K562 (cell line): ENCODE results near the gene AKAP13.

Experiments
- CREB1 ChIP-seq, 2 experiments: sonication (generic) in 1 of 2; formaldehyde crosslinking in 1 of 2; IDR thresholded peaks; 2 replicates each; pipeline versions ENCODE4 v1.6.1 to v1.8.0; 2012 to 2022; ENCODE audit warnings: inconsistent platforms in 1 of 2, mild to moderate bottlenecking in 1 of 2, missing genetic modification reagents in 1 of 2, moderate library complexity in 1 of 2
- CTCF ChIP-seq, 3 experiments: IDR thresholded peaks in 2 of 3; conservative IDR thresholded peaks in 1 of 3; 2 replicates each; pipeline ENCODE4 v1.5.1; 2011 to 2012; ENCODE audit warnings: low read length in 3 of 3, mild to moderate bottlenecking in 3 of 3, control low read depth in 2 of 3, improper control_type of control experiment in 1 of 3, inconsistent platforms in 1 of 3, low read depth in 1 of 3, mixed read lengths in 1 of 3, moderate library complexity in 1 of 3; ENCODE audit not compliant: insufficient read depth in 2 of 3
- ELF4 ChIP-seq: fragments of 450-650 bp; formaldehyde crosslinking; IDR thresholded peaks from 2 replicates; pipeline ENCODE4 v1.4.0; 2022; ENCODE audit warnings: missing genetic modification characterization
- NBN ChIP-seq: fragments of 450-650 bp; IDR thresholded peaks from 2 replicates; pipeline ENCODE4 v1.6.1; 2016; ENCODE audit warnings: low read depth, mild to moderate bottlenecking
- PHB2 ChIP-seq: fragments of 450-650 bp; IDR thresholded peaks from 2 replicates; pipeline ENCODE4 v1.6.1; 2017; ENCODE audit warnings: low read depth
- PHF21A ChIP-seq: fragments of 450-650 bp; IDR thresholded peaks from 2 replicates; pipeline ENCODE4 v1.6.1; 2017; ENCODE audit warnings: low read depth, borderline replicate concordance
- SP1 ChIP-seq: sonication (generic); formaldehyde crosslinking; IDR thresholded peaks from 2 replicates; pipeline ENCODE4 v1.8.1; 2022; ENCODE audit warnings: mild to moderate bottlenecking, missing genetic modification reagents
- TSHZ1 ChIP-seq: fragments of 250-450 bp; sonication (Bioruptor Pico); IDR thresholded peaks from 2 replicates; pipeline ENCODE4 v1.4.0; 2020; ENCODE audit warnings: mild to moderate bottlenecking, moderate library complexity
- ZNF174 ChIP-seq: fragments of 250-450 bp; sonication (Bioruptor Pico); IDR thresholded peaks from 2 replicates; pipeline ENCODE4 v1.4.0; 2020; ENCODE audit warnings: mild to moderate bottlenecking
- ZNF274 ChIP-seq: IDR thresholded peaks from 2 replicates; pipeline ENCODE4 v1.6.1; 2011; ENCODE audit warnings: low read depth, mild to moderate bottlenecking, low read length, moderate library complexity, borderline replicate concordance
- ZNF354B ChIP-seq: fragments of 250-450 bp; sonication (Bioruptor Pico); IDR thresholded peaks from 2 replicates; pipeline ENCODE4 v1.4.0; 2020
- TF ChIP-seq, protein P1 (sequence below): conservative IDR thresholded peaks from 2 replicates; pipeline ENCODE4 v1.6.1; 2011; ENCODE audit warnings: low read depth, mild to moderate bottlenecking, low read length; ENCODE audit not compliant: control insufficient read depth
- TF ChIP-seq, protein P2 (sequence below): IDR thresholded peaks from 2 replicates; pipeline ENCODE4 v1.6.1; 2016; ENCODE audit warnings: missing genetic modification characterization, missing compliant biosample characterization

DNA sequence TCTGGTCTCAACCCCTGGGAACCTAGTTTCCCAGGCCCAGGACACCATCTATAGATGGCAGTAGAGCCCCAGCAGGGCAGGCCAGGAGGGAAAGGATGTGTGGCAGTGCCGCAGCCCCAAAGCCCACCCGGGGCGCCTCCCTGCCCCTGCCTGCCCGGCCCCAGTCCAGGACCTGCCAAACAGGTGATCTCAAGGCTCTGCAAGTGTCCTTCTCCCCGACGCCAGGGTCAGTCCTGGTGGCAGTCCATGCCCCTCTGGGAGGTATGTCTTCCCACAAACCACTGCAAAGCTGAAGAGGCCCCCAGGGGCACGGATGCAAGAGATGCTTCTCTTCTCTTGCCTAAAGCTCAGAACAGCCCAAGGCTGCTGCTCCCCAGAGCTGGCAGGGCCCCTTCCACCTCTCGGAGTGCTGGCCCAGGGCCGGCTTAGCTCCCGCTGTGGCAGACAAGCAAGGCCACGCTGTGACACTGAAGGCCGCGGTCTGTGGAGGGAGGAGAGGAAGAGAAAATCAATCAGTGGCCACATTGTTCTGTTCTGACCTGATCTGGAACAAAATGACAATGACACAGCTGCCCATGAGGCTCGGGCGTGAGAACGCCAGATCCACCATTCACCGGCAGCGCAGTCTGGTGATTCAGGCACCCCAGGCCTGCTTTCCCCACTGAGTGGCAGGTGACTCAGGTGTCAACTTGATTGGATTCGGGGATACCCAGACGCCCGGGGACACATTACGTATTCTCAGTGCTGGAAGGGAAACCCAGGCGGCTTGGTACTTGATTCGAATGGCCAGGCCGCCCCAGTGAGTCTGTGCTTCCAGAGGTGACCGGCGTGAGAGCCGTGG lies 380.3 kb downstream of the AKAP13 start:
- TF ChIP-seq PHB2 = no peak
- no peak for TF ChIP-seq CREB1 (IDR thresholded peaks at IDR 0.05)
- TF ChIP-seq CREB1 (CRISPR knock-in tag; IDR thresholded peaks at IDR 0.05) = no peak
- TF ChIP-seq PHF21A = no peak
- TF ChIP-seq ELF4 (CRISPR knock-in tag) = no peak
- TF ChIP-seq, protein P1, sequence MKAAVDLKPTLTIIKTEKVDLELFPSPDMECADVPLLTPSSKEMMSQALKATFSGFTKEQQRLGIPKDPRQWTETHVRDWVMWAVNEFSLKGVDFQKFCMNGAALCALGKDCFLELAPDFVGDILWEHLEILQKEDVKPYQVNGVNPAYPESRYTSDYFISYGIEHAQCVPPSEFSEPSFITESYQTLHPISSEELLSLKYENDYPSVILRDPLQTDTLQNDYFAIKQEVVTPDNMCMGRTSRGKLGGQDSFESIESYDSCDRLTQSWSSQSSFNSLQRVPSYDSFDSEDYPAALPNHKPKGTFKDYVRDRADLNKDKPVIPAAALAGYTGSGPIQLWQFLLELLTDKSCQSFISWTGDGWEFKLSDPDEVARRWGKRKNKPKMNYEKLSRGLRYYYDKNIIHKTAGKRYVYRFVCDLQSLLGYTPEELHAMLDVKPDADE = no peak
- no peak for TF ChIP-seq ZNF174
- TF ChIP-seq ZNF274 = no peak
- TF ChIP-seq TSHZ1 (CRISPR knock-in tag) = no peak
- TF ChIP-seq CTCF (IDR thresholded peaks at IDR 0.05 in 2 of 3, conservative IDR thresholded peaks at IDR 0.05 in 1 of 3; ENCODE audit: insufficient read depth in 2 of 3, low read depth in 1 of 3, low read length in 3 of 3) = 0 out of 6 replicates have a peak, but pooled peaks of 1 of the 3 experiments have one; percentile 19
- TF ChIP-seq ZNF354B = no peak
- TF ChIP-seq, protein P2, sequence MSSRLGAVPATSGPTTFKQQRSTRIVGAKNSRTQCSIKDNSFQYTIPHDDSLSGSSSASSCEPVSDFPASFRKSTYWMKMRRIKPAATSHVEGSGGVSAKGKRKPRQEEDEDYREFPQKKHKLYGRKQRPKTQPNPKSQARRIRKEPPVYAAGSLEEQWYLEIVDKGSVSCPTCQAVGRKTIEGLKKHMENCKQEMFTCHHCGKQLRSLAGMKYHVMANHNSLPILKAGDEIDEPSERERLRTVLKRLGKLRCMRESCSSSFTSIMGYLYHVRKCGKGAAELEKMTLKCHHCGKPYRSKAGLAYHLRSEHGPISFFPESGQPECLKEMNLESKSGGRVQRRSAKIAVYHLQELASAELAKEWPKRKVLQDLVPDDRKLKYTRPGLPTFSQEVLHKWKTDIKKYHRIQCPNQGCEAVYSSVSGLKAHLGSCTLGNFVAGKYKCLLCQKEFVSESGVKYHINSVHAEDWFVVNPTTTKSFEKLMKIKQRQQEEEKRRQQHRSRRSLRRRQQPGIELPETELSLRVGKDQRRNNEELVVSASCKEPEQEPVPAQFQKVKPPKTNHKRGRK (tag) = no peak
- no peak for TF ChIP-seq SP1 (CRISPR knock-in tag)
- TF ChIP-seq NBN = no peak
